Transverse colon (tissue), 4 donors: ENCODE measurements around the gene CLRN2. TPM values are rescaled to one million over a fixed set of nuclear protein-coding genes. Genes with fewer than 3 reads are reported as not detected.
"Not testable (repeated sequence)": the region's sequence is repeated elsewhere in the genome, so short reads cannot be mapped to it uniquely, and the experiment has no call there.

Source experiments
- DNase-seq: peaks from one replicate; pipeline ENCODE4 v3.0.0-alpha.2; 2019
- H3K27ac ChIP-seq, 4 donors: fragments of 200-600 bp; sonication (generic); 2 replicates each; pipeline ENCODE4 v1.5.1; 2016 to 2018; ENCODE audit warnings: inconsistent platforms in 4 of 4
- H3K27me3 ChIP-seq: fragments of 200-600 bp; sonication (generic); 2 replicates; pipeline ENCODE4 v1.5.1; 2017; ENCODE audit warnings: inconsistent platforms
- H3K36me3 ChIP-seq, 4 donors: fragments of 200-600 bp; sonication (generic); 2 replicates each; pipeline ENCODE4 v1.5.1; 2017 to 2019; ENCODE audit warnings: inconsistent platforms in 4 of 4
- H3K4me1 ChIP-seq, 4 donors: fragments of 200-600 bp; sonication (generic); 2 replicates each; pipeline ENCODE4 v1.5.1; 2017 to 2020; ENCODE audit warnings: inconsistent platforms in 4 of 4
- H3K4me3 ChIP-seq, 4 donors: fragments of 200-600 bp; sonication (generic); 1 replicate in 1 of 4; 2 replicates in 3 of 4; pipeline versions ENCODE4 v1.5.1 to v1.6.1; 2017 to 2019; ENCODE audit warnings: inconsistent platforms in 4 of 4
- H3K9me3 ChIP-seq, 2 donors: fragments of 200-600 bp; sonication (generic); 2 replicates each; pipeline ENCODE4 v1.5.1; 2017 to 2019; ENCODE audit warnings: inconsistent platforms in 2 of 2
- EP300 ChIP-seq: sonication (generic); formaldehyde crosslinking; IDR thresholded peaks from one replicate; pipeline ENCODE4 v1.6.1; 2017; ENCODE audit warnings: antibody characterized with exemption, low read depth
- POLR2A ChIP-seq: fragments of 450-650 bp; IDR thresholded peaks from one replicate; pipeline ENCODE4 v1.6.1; 2016; ENCODE audit warnings: antibody characterized with exemption, mild to moderate bottlenecking, moderate library complexity
- POLR2AphosphoS5 ChIP-seq, 3 donors: sonication (generic); formaldehyde crosslinking; IDR thresholded peaks; one replicate each; pipeline ENCODE4 v1.6.1; 2016; ENCODE audit warnings: antibody characterized with exemption in 3 of 3
- WGBS, 2 donors: methylation state at CpG; one replicate each; pipeline ENCODE4 v1.1.5; 2018; ENCODE audit warnings: low coverage in 1 of 2; 5-methylcytosine and 5-hydroxymethylcytosine counted together
- in situ Hi-C, 4 donors: fragments of 200-750 bp; cut with MboI; loops; one replicate each; pipeline versions ENCODE4 v1.15.0 to v1.15.1; 2017; ENCODE audit warnings: low sequenced_read_pairs in 3 of 4, low pct_ligation_motif_present in 1 of 4, low pct_unique_long_range_greater_than_20kb in 1 of 4
- intact Hi-C: fragments of 100-400 bp; cut with DNase I; formaldehyde crosslinking; loops from one replicate; pipeline ENCODE4 v1.15.1; 2023; ENCODE audit warnings: low total_unique reads
- total RNA-seq, 4 donors: library from RNA; depleted of rRNA; stranded (reverse); fragments of >200 nt; gene quantifications; one replicate each; pipeline ENCODE4 v1.1.0, GENCODE V29; 2016
- TF ChIP-seq, protein P1 (sequence below), 5 experiments: fragments of 200-600 bp in 3 of 5; fragments of 450-650 bp in 2 of 5; sonication (generic) in 3 of 5; IDR thresholded peaks; 1 replicate in 2 of 5; 2 replicates in 3 of 5; pipeline ENCODE4 v1.5.1; 2016 to 2017; ENCODE audit warnings: antibody characterized with exemption in 5 of 5, inconsistent platforms in 3 of 5, mild to moderate bottlenecking in 2 of 5, moderate library complexity in 1 of 5

Gene CLRN2
- total RNA-seq, 4 donors from 2014 or later: not detected

DNA sequence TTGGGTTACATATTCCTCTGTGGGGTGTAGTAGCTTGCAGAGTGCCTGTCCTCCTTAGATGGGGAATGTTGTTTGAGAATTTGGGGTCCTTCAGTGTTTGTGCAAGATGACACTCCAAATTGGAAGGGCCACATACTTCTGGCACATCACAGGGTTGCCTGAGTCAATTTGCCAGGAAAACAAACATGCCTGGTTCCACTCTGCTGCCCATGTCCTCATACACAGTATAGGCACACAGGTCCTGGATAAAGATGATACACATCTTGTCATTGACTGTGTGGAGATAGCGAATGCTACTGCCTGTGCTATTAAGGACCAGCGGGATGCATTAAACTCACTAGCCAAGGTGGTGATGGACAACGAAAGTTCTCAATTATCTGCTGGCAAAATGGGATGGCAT lies 50.9 kb downstream of the CLRN2 start:
- intact Hi-C loops: no loop called here
- 94% methylated on average over 3 of the region's 3 CpGs for WGBS, 2 donors
- in situ Hi-C loops: loop anchor here in 2 of 4 donors (25.0 kb wide), 3 partner anchors 221 to 1021 kb away; partner anchors contain the start of genes FAM184B (in 1 of the 2) and LCORL (in 1 of the 2)

DNA sequence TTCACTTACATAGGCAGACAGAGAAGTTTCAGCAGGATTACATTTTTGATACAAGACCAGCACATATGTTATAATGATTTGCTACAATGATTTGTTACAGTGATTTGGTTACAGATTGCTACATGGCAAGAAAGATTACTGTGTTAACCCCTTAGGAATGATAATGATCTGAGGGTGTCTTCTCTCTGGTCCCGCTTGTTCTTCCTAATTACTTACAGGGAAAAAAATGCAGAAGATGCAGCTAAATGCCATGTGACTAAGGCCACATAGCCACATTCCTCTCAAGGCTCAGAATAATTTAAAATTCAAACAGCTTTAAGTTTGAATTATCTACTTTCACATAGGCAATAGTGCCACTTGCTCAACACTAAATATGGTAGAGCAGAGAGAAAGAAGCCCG lies 52.3 kb downstream of the CLRN2 start:
- in situ Hi-C loops (loop anchor here in 2 of 4 donors (25.0 kb wide), 3 partner anchors 220 to 1020 kb away; partner anchors contain the start of genes FAM184B (in 1 of the 2) and LCORL (in 1 of the 2)), intact Hi-C loops (no loop called here)
- no peak for TF ChIP-seq POLR2A
- TF ChIP-seq EP300: no peak
- no peak for TF ChIP-seq POLR2AphosphoS5 (IDR thresholded peaks at IDR 0.05)
- TF ChIP-seq, protein P1, sequence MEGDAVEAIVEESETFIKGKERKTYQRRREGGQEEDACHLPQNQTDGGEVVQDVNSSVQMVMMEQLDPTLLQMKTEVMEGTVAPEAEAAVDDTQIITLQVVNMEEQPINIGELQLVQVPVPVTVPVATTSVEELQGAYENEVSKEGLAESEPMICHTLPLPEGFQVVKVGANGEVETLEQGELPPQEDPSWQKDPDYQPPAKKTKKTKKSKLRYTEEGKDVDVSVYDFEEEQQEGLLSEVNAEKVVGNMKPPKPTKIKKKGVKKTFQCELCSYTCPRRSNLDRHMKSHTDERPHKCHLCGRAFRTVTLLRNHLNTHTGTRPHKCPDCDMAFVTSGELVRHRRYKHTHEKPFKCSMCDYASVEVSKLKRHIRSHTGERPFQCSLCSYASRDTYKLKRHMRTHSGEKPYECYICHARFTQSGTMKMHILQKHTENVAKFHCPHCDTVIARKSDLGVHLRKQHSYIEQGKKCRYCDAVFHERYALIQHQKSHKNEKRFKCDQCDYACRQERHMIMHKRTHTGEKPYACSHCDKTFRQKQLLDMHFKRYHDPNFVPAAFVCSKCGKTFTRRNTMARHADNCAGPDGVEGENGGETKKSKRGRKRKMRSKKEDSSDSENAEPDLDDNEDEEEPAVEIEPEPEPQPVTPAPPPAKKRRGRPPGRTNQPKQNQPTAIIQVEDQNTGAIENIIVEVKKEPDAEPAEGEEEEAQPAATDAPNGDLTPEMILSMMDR (IDR thresholded peaks at IDR 0.05): no peak
- Histone ChIP-seq H3K36me3 (no peaks in the 10 kb centered on the region), H3K4me1 (no peaks in the 10 kb centered on the region), H3K27ac (no peak overlapping the region), H3K9me3 (no peaks in the 10 kb centered on the region), H3K27me3 (no peaks in the 10 kb centered on the region), H3K4me3 (no peak overlapping the region)
- 74 to 80% methylated on average over 2 of the region's 2 CpGs for WGBS, 2 donors
- no peak for DNase-seq

More for the DNA sequence above, 50.9 kb downstream of the CLRN2 start:
- DNase-seq: no peak
- TF ChIP-seq POLR2AphosphoS5 (IDR thresholded peaks at IDR 0.05) (no peak), EP300 (no peak), POLR2A (no peak)
- TF ChIP-seq, protein P1 (IDR thresholded peaks at IDR 0.05): no peak
- Histone ChIP-seq H3K36me3 (no peaks in the 10 kb centered on the region), H3K27ac (no peak overlapping the region), H3K9me3 (no peaks in the 10 kb centered on the region), H3K4me1 (no peaks in the 10 kb centered on the region), H3K4me3 (no peak overlapping the region), H3K27me3 (no peaks in the 10 kb centered on the region)

DNA sequence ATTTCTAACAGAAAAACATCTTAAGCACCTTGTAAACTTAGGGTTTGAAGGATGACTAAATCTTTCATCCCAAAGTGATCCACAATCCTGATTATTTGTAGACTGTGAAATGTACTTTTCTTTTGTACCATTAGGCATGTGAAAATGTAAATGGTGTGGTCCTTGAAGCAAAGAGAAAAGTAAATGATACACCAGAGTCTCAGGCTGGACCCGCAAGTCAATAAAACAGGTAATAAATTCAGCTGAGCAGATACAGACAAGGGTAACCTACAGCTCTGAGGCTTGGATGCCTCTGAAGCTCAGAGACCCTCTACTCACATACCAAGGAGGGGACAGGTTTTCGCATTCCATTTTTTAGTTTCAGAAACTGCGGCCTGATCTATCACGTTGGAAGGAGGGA lies 59.2 kb downstream of the CLRN2 start:
- H3K27ac ChIP-seq: no peak overlapping the region
- H3K27me3 ChIP-seq: no peaks in the 10 kb centered on the region
- no peak overlapping the region for H3K4me3 ChIP-seq
- 82 to 85% methylated on average over 4 of the region's 4 CpGs for WGBS, 2 donors
- no peaks in the 10 kb centered on the region for H3K36me3 ChIP-seq
- H3K4me1 ChIP-seq: peaks cover 0 to 19% (median 15%) of the 10 kb centered on the region in 4 donors
- intact Hi-C loops: no loop called here
- in situ Hi-C loops: loop anchor here in 2 of 4 donors (25.0 kb wide), 3 partner anchors 213 to 1013 kb away; partner anchors contain the start of genes FAM184B (in 1 of the 2) and LCORL (in 1 of the 2)
- TF ChIP-seq, protein P1 (IDR thresholded peaks at IDR 0.05): no peak
- TF ChIP-seq POLR2AphosphoS5 (IDR thresholded peaks at IDR 0.05) (no peak), POLR2A (no peak), EP300 (no peak)
- DNase-seq: no peak
- no peaks in the 10 kb centered on the region for H3K9me3 ChIP-seq

DNA sequence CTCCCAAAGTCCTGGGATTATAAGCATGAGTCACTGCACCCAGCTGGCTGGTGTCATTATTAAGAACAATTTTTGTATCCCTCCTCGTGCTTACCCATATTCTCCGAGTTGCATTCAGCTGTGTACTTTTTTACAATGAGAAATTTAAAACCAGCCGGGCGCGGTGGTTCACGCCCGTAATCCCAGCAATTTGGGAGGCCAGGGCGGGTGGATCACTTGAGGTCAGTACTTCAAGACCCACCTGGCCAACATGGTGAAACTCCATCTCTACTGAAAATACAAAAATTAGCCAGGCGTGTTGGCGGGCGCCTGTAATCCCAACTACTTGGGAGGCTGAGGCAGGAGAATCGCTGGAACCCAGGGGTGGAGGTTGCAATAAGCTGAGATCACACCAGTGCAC lies 60.2 kb downstream of the CLRN2 start:
- H3K36me3 ChIP-seq, H3K27ac ChIP-seq, intact Hi-C loops, H3K27me3 ChIP-seq, DNase-seq, H3K9me3 ChIP-seq, H3K4me3 ChIP-seq: not testable (repeated sequence)
- 81 to 100% methylated on average over 6 to 12 of the region's 12 CpGs for WGBS, 2 donors
- peaks cover 0 to 28% (median 17%) of the 10 kb centered on the region in 4 donors for H3K4me1 ChIP-seq
- in situ Hi-C loops: loop anchor here in 3 of 4 donors (5.0 to 25.0 kb wide), 3 partner anchors 42 to 437 kb away; partner anchors contain the start of genes LCORL (in 2 of the 3), DCAF16 (in 1 of the 3) and NCAPG (in 1 of the 3)

Other genes starting within 250 kb of the CLRN2 start
- 10 to 100 TPM in 3 of 4 donors, not detected in 1; 11.4 to 32.4 (median 13.0) TPM for gene QDPR, start 3.1 kb upstream of the CLRN2 start, total RNA-seq
- 10 to 100 TPM; 53.5 to 85.0 (median 56.0) TPM for gene LAP3, start 62.0 kb downstream of the CLRN2 start, total RNA-seq
- gene MED28, start 99.5 kb downstream of the CLRN2 start, total RNA-seq: 10 to 100 TPM; 11.1 to 25.5 (median 19.4) TPM